ENCODE measurements around the gene KIF3A. TPM values are rescaled to one million over a fixed set of nuclear protein-coding genes. Genes with fewer than 3 reads are reported as not detected.
A peak's percentile ranks its signal among the peaks of the same experiment; 100 is the strongest.

Gene KIF3A
- polyA plus RNA-seq, 1 donor from 2014 or later: 94.4 TPM

DNA sequence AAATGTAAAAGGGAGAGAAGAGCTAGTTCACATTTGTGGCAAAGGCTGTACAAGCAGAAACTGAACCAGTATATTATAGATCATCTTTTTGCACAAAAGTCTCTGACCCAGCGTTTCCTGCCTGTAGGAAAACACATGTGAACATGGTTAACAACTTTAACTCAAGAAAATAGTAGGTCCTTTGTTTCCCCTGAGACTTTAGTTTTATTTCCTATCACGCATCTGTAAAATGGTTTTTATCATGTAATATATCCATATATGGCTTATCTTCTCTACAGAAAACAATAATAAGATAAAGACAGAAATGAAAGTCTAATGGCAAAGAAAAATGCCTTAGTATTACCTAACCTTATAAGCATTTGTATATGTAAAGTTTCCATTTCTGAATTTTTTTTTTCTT is 2.7 kb downstream of the KIF3A start:
- Histone ChIP-seq H3K79me2 (replicated peaks; ENCODE audit: insufficient read depth, low read length) (peaks cover 59% of the 10 kb centered on the region), H3K9ac (ENCODE audit: low read length) (no peak overlapping the region), H3K36me3 (ENCODE audit: insufficient read depth, low read length) (no peaks in the 10 kb centered on the region), H4K20me1 (ENCODE audit: insufficient read depth) (peaks cover 4% of the 10 kb centered on the region), H3K27ac (ENCODE audit: low read length) (no peak overlapping the region), H3K9me3 (ENCODE audit: low read length) (no peaks in the 10 kb centered on the region), H3K9me2 (ENCODE audit: insufficient read depth, low read length) (no peaks in the 10 kb centered on the region), H3F3A (ENCODE audit: insufficient read depth, low read length, poor library complexity, severe bottlenecking) (no peaks in the 10 kb centered on the region), H3K27me3 (ENCODE audit: insufficient read depth, low read depth, low read length) (no peaks in the 10 kb centered on the region), H2AFZ (ENCODE audit: low read depth, low read length) (no peak overlapping the region), H3K4me2 (ENCODE audit: low read length) (peak overlapping the region; percentile 37), H3K4me3 (ENCODE audit: low read length) (peak overlapping the region; percentile 86)
- TF ChIP-seq, protein P1, sequence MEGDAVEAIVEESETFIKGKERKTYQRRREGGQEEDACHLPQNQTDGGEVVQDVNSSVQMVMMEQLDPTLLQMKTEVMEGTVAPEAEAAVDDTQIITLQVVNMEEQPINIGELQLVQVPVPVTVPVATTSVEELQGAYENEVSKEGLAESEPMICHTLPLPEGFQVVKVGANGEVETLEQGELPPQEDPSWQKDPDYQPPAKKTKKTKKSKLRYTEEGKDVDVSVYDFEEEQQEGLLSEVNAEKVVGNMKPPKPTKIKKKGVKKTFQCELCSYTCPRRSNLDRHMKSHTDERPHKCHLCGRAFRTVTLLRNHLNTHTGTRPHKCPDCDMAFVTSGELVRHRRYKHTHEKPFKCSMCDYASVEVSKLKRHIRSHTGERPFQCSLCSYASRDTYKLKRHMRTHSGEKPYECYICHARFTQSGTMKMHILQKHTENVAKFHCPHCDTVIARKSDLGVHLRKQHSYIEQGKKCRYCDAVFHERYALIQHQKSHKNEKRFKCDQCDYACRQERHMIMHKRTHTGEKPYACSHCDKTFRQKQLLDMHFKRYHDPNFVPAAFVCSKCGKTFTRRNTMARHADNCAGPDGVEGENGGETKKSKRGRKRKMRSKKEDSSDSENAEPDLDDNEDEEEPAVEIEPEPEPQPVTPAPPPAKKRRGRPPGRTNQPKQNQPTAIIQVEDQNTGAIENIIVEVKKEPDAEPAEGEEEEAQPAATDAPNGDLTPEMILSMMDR (IDR thresholded peaks at IDR 0.05; ENCODE audit: poor library complexity, severe bottlenecking): no peak
- TF ChIP-seq POLR2AphosphoS5 (IDR thresholded peaks at IDR 0.05) (no peak), TAF1 (IDR thresholded peaks at IDR 0.05; ENCODE audit: low read depth) (no peak), SMC3 (conservative IDR thresholded peaks at IDR 0.05; ENCODE audit: poor library complexity) (no peak), EP300 (conservative IDR thresholded peaks at IDR 0.05; ENCODE audit: poor library complexity, severe bottlenecking) (no peak), RAD21 (conservative IDR thresholded peaks at IDR 0.05) (no peak), MXI1 (conservative IDR thresholded peaks at IDR 0.05; ENCODE audit: poor library complexity, severe bottlenecking) (no peak), EZH2 (IDR thresholded peaks at IDR 0.05; ENCODE audit: borderline replicate concordance, insufficient read depth, low read length, poor library complexity, severe bottlenecking) (no peak)
- TF ChIP-seq, protein P2, sequence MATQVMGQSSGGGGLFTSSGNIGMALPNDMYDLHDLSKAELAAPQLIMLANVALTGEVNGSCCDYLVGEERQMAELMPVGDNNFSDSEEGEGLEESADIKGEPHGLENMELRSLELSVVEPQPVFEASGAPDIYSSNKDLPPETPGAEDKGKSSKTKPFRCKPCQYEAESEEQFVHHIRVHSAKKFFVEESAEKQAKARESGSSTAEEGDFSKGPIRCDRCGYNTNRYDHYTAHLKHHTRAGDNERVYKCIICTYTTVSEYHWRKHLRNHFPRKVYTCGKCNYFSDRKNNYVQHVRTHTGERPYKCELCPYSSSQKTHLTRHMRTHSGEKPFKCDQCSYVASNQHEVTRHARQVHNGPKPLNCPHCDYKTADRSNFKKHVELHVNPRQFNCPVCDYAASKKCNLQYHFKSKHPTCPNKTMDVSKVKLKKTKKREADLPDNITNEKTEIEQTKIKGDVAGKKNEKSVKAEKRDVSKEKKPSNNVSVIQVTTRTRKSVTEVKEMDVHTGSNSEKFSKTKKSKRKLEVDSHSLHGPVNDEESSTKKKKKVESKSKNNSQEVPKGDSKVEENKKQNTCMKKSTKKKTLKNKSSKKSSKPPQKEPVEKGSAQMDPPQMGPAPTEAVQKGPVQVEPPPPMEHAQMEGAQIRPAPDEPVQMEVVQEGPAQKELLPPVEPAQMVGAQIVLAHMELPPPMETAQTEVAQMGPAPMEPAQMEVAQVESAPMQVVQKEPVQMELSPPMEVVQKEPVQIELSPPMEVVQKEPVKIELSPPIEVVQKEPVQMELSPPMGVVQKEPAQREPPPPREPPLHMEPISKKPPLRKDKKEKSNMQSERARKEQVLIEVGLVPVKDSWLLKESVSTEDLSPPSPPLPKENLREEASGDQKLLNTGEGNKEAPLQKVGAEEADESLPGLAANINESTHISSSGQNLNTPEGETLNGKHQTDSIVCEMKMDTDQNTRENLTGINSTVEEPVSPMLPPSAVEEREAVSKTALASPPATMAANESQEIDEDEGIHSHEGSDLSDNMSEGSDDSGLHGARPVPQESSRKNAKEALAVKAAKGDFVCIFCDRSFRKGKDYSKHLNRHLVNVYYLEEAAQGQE (IDR thresholded peaks at IDR 0.05; ENCODE audit: borderline replicate concordance): no peak

DNA sequence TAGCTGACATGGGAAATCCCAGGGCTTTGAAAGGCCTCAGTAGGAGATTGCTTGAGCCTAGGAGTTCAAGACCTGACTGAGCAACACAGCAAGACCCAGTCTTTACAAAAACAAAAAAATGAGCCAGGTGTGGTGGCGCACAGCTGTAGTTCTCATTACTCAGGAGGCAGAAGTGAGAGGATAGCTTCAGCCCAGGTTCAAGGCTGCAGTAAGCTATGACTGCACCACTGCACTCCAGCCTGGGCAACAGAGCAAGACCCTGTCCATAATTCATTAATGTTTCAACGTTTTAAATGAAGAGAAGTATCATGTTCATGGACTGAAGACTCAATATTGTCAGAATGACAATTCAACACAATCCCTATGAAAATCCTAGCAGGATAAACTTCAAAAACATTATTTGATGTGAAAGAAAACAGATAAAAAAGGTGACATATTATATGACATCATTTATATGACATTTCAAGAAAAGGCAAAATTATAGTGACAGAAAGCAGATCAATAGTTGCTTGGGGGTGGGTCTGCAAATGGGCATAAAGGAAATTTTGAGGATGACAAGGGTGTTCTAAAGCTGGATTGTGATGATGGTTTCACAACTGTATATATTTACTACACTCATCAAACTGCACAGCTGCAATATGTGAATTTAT is 3.7 kb downstream of the KIF3A start:
- Histone ChIP-seq H3K9me3 (ENCODE audit: low read length) (no peaks in the 10 kb centered on the region), H3K27me3 (ENCODE audit: insufficient read depth, low read depth, low read length) (no peaks in the 10 kb centered on the region), H3K27ac (ENCODE audit: low read length) (no peak overlapping the region), H3K36me3 (ENCODE audit: insufficient read depth, low read length) (no peaks in the 10 kb centered on the region), H4K20me1 (ENCODE audit: insufficient read depth) (peaks cover 4% of the 10 kb centered on the region), H3K4me3 (ENCODE audit: low read length) (peak overlapping the region; percentile 86), H3K4me2 (ENCODE audit: low read length) (peak overlapping the region; percentile 37), H3K9me2 (ENCODE audit: insufficient read depth, low read length) (no peaks in the 10 kb centered on the region), H3K79me2 (replicated peaks; ENCODE audit: insufficient read depth, low read length) (peaks cover 65% of the 10 kb centered on the region), H2AFZ (ENCODE audit: low read depth, low read length) (no peak overlapping the region), H3K9ac (ENCODE audit: low read length) (no peak overlapping the region), H3F3A (ENCODE audit: insufficient read depth, low read length, poor library complexity, severe bottlenecking) (no peaks in the 10 kb centered on the region)
- TF ChIP-seq, protein P2 (IDR thresholded peaks at IDR 0.05; ENCODE audit: borderline replicate concordance): no peak
- TF ChIP-seq TAF1 (IDR thresholded peaks at IDR 0.05; ENCODE audit: low read depth) (no peak), POLR2AphosphoS5 (IDR thresholded peaks at IDR 0.05) (no peak), RAD21 (conservative IDR thresholded peaks at IDR 0.05) (no peak), SMC3 (conservative IDR thresholded peaks at IDR 0.05; ENCODE audit: poor library complexity) (no peak), MXI1 (conservative IDR thresholded peaks at IDR 0.05; ENCODE audit: poor library complexity, severe bottlenecking) (no peak), EP300 (conservative IDR thresholded peaks at IDR 0.05; ENCODE audit: poor library complexity, severe bottlenecking) (no peak), EZH2 (IDR thresholded peaks at IDR 0.05; ENCODE audit: borderline replicate concordance, insufficient read depth, low read length, poor library complexity, severe bottlenecking) (no peak)
- TF ChIP-seq, protein P1 (IDR thresholded peaks at IDR 0.05; ENCODE audit: poor library complexity, severe bottlenecking): no peak

All from neural cell (in vitro differentiated cells).